Liver (tissue), 3 donors: ENCODE measurements around the gene KCNJ11.

Experiments used
- ATF3 ChIP-seq: IDR thresholded peaks from 2 replicates; pipeline ENCODE4 v1.6.1; 2016; ENCODE audit warnings: antibody characterized with exemption
- CTCF ChIP-seq: fragments of 150-350 bp; IDR thresholded peaks from 2 replicates; pipeline ENCODE4 v1.5.1; 2017; ENCODE audit warnings: improper control_type of control experiment, low read depth, low read length; ENCODE audit not compliant: missing input control
- TAF1 ChIP-seq: conservative IDR thresholded peaks from 2 replicates; pipeline ENCODE4 v1.6.1; 2016; ENCODE audit warnings: antibody characterized with exemption, mild to moderate bottlenecking
- YY1 ChIP-seq: IDR thresholded peaks from 2 replicates; pipeline ENCODE4 v1.6.1; 2016; ENCODE audit warnings: antibody characterized with exemption, mild to moderate bottlenecking
- donor health status: healthy.
- donor health status: healthy.

GRCh38 chr11:17399236-17399635 lies 10.8 kb upstream of the KCNJ11 start:
- TF ChIP-seq YY1, result no peak
- TF ChIP-seq ATF3, result no peak
- TF ChIP-seq CTCF, result no peak
- TF ChIP-seq TAF1, result no peak
